HepG2 (cell line): Measurements from ENCODE around the gene FHIT. TPM values are rescaled to one million over a fixed set of nuclear protein-coding genes. Genes with fewer than 3 reads are reported as not detected.

Experiments
- ATAC-seq: fragments of 200-7000 bp; cut with Tn5 transposase; 3 replicates; pipeline ENCODE4 v1.9.1; 2020; ENCODE audit warnings: mild to moderate bottlenecking, moderate library complexity
- BruUV-seq: library from RNA; stranded (reverse); fragments of 400-500 nt; replicated peaks from 2 replicates; lab custom pipeline; 2021; lab: Mats Ljungman, UMichigan
- CTCF ChIA-PET: fragments of 300-600 bp; formaldehyde crosslinking; extraction: SDS; loops from one replicate; lab custom pipeline; 2021; ENCODE audit warnings: low total read pairs, inconsistent platforms, low intra/inter-chr PET ratio; lab: Yijun Ruan, JAX
- POLR2A ChIA-PET: fragments of 350-600 bp; sonication (Branson Sonifier 250); formaldehyde crosslinking; loops from one replicate; lab custom pipeline; 2020; ENCODE audit warnings: antibody characterized with exemption, inconsistent platforms; lab: Yijun Ruan, JAX
- DNase-seq: peaks from one replicate; pipeline ENCODE4 v3.0.0-alpha.2; 2015; ENCODE audit warnings: low spot score
- FAIRE-seq: peaks from 3 replicates; lab custom pipeline; 2011; peaks lifted over from hg19 to GRCh38; lab: Jason Lieb, UNC
- H2AFZ ChIP-seq: one replicate; pipeline ENCODE4 v1.6.1; 2011; ENCODE audit warnings: low read length, inconsistent platforms
- H3K27ac ChIP-seq: fragments of 300-600 bp; 3 replicates; pipeline ENCODE4 v1.8.0; 2011; ENCODE audit warnings: mixed run types, mild to moderate bottlenecking, mixed read lengths, low read length, inconsistent platforms; ENCODE audit not compliant: insufficient read depth; ENCODE audit errors: extremely low read length
- H3K27me3 ChIP-seq, 2 experiments: fragments of 200-600 bp in 1 of 2; 2 replicates in 1 of 2; 3 replicates in 1 of 2; pipeline versions ENCODE4 v1.6.0 to v1.8.0; 2011; ENCODE audit warnings: low read length in 2 of 2, mild to moderate bottlenecking in 2 of 2, moderate library complexity in 2 of 2, inconsistent platforms in 1 of 2; ENCODE audit not compliant: insufficient read depth in 2 of 2, control insufficient read depth in 1 of 2
- H3K36me3 ChIP-seq, 2 experiments: fragments of 200-600 bp in 1 of 2; replicated peaks in 1 of 2; 2 replicates in 1 of 2; 3 replicates in 1 of 2; pipeline versions ENCODE4 v1.5.1 to v1.8.0; 2011; ENCODE audit warnings: low read length in 2 of 2, inconsistent platforms in 1 of 2; ENCODE audit not compliant: insufficient read depth in 2 of 2, control insufficient read depth in 1 of 2
- H3K4me1 ChIP-seq: 2 replicates; pipeline ENCODE4 v1.5.1; 2012; ENCODE audit warnings: low read length, inconsistent platforms; ENCODE audit not compliant: insufficient read depth
- H3K4me2 ChIP-seq: 2 replicates; pipeline ENCODE4 v1.6.0; 2011; ENCODE audit warnings: low read depth, low read length, inconsistent platforms
- H3K4me3 ChIP-seq, 3 experiments: fragments of 200-600 bp in 1 of 3; sonication (generic), shearing (Covaris generic) in 1 of 3; replicated peaks in 1 of 3; 2 replicates each; pipeline ENCODE4 v1.5.1; 2011 to 2016; ENCODE audit warnings: low read length in 3 of 3, inconsistent platforms in 2 of 3, low read depth in 2 of 3, mild to moderate bottlenecking in 2 of 3, control low read depth in 1 of 3, mixed read lengths in 1 of 3; ENCODE audit not compliant: insufficient read depth in 1 of 3
- H3K79me2 ChIP-seq: one replicate; pipeline ENCODE4 v1.6.1; 2011; ENCODE audit warnings: low read length, inconsistent platforms; ENCODE audit not compliant: insufficient read depth
- H3K9ac ChIP-seq: 2 replicates; pipeline ENCODE4 v1.6.0; 2011; ENCODE audit warnings: mild to moderate bottlenecking, low read depth, low read length, inconsistent platforms; ENCODE audit not compliant: insufficient read depth
- H3K9me3 ChIP-seq: 2 replicates; pipeline ENCODE4 v1.5.1; 2012; ENCODE audit warnings: mild to moderate bottlenecking, low read length
- H4K20me1 ChIP-seq: 2 replicates; pipeline ENCODE4 v1.6.0; 2011; ENCODE audit warnings: inconsistent platforms, mild to moderate bottlenecking, low read length, moderate library complexity; ENCODE audit not compliant: insufficient read depth
- ASH2L ChIP-seq: fragments of 300-600, 200-600 bp; sonication (generic); IDR thresholded peaks from 2 replicates; pipeline ENCODE4 v1.7.0; 2017; ENCODE audit warnings: low read depth, mild to moderate bottlenecking, moderate library complexity, mixed read lengths, low read length; ENCODE audit not compliant: insufficient read length
- ATF1 ChIP-seq: IDR thresholded peaks from 2 replicates; pipeline ENCODE4 v1.6.1; 2016; ENCODE audit warnings: mild to moderate bottlenecking, control low read depth
- ATF3 ChIP-seq: sonication (generic); formaldehyde crosslinking; IDR thresholded peaks from 2 replicates; pipeline ENCODE4 v1.4.0; 2020; ENCODE audit warnings: missing genetic modification reagents
- EED ChIP-seq: sonication (generic); formaldehyde crosslinking; IDR thresholded peaks from 2 replicates; pipeline ENCODE4 v1.5.0; 2020; ENCODE audit warnings: mild to moderate bottlenecking, missing genetic modification reagents
- HOXA7 ChIP-seq: sonication (generic); formaldehyde crosslinking; IDR thresholded peaks from 2 replicates; pipeline ENCODE4 v1.8.1; 2022; ENCODE audit warnings: mild to moderate bottlenecking, missing genetic modification reagents, moderate library complexity
- MEIS1 ChIP-seq: sonication (generic); formaldehyde crosslinking; IDR thresholded peaks from 2 replicates; pipeline ENCODE4 v1.9.0; 2021; ENCODE audit warnings: mild to moderate bottlenecking, missing genetic modification reagents, moderate library complexity, borderline replicate concordance
- PREB ChIP-seq: sonication (generic); formaldehyde crosslinking; IDR thresholded peaks from 2 replicates; pipeline ENCODE4 v1.4.0; 2020; ENCODE audit warnings: missing genetic modification reagents
- RELA ChIP-seq: sonication (generic); formaldehyde crosslinking; IDR thresholded peaks from 2 replicates; pipeline ENCODE4 v1.4.0; 2020; ENCODE audit warnings: missing genetic modification reagents
- ZBTB21 ChIP-seq: sonication (generic); formaldehyde crosslinking; IDR thresholded peaks from 2 replicates; pipeline ENCODE4 v1.4.0; 2020; ENCODE audit warnings: missing genetic modification reagents
- ZBTB3 ChIP-seq: sonication (generic); formaldehyde crosslinking; IDR thresholded peaks from 2 replicates; pipeline ENCODE4 v1.4.0; 2020; ENCODE audit warnings: low read depth, mild to moderate bottlenecking, moderate library complexity, missing genetic modification reagents, borderline replicate concordance
- ZNF484 ChIP-seq: sonication (generic); formaldehyde crosslinking; IDR thresholded peaks from 2 replicates; pipeline ENCODE4 v1.5.1; 2020; ENCODE audit warnings: mild to moderate bottlenecking, low read depth, missing genetic modification reagents, borderline replicate concordance
- ZNF589 ChIP-seq: sonication (generic); formaldehyde crosslinking; conservative IDR thresholded peaks from 2 replicates; pipeline ENCODE4 v1.8.0; 2022; ENCODE audit warnings: mild to moderate bottlenecking, moderate library complexity, missing genetic modification reagents
- ZSCAN20 ChIP-seq: sonication (generic); formaldehyde crosslinking; IDR thresholded peaks from 2 replicates; pipeline ENCODE4 v1.4.0; 2020; ENCODE audit warnings: missing genetic modification reagents, mild to moderate bottlenecking, borderline replicate concordance
- WGBS: methylation state at CpG from one replicate; pipeline ENCODE4 v1.1.6; 2017; ENCODE audit warnings: low lambda C conversion rate; 5-methylcytosine and 5-hydroxymethylcytosine counted together
- in situ Hi-C: cut with HindIII; loops from 2 replicates; pipeline ENCODE4 v1.10.0; 2017; ENCODE audit warnings: low pct_unique_long_range_greater_than_20kb; ENCODE audit not compliant: extremely low pct_ligation_motif_present
- intact Hi-C: fragments of 100-400 bp; cut with micrococcal nuclease; formaldehyde crosslinking; loops from one replicate; pipeline ENCODE4 v1.10.0; 2022; ENCODE audit not compliant: unreplicated experiment
- polyA plus RNA-seq, 8 experiments: library from polyadenylated mRNA; depleted of rRNA in 3 of 8; stranded (reverse) in 7 of 8; unstranded in 1 of 8; fragments of >200 nt; fragmentation: Illumina TruSeq in 4 of 8; extraction: Trizol in 4 of 8; gene quantifications; 2 replicates each; pipeline versions ENCODE4 v1.2.1 to v1.2.3, GENCODE V29; 2011 to 2016; ENCODE audit warnings: low read depth in 4 of 8, missing spikeins in 1 of 8, mixed read lengths in 1 of 8; ENCODE audit not compliant: insufficient read depth in 1 of 8
- total RNA-seq, 5 experiments: library from RNA; depleted of rRNA; stranded (reverse); fragments of >200 nt; fragmentation: Illumina TruSeq; extraction: Trizol; gene quantifications; 2 replicates each; pipeline ENCODE4 v1.2.3, GENCODE V29; 2016; ENCODE audit warnings: low read depth in 1 of 5
- TF ChIP-seq, protein P1 (sequence below): sonication (generic); formaldehyde crosslinking; IDR thresholded peaks from 2 replicates; pipeline ENCODE4 v1.4.0; 2020; ENCODE audit warnings: mild to moderate bottlenecking, missing genetic modification reagents, borderline replicate concordance
- TF ChIP-seq, protein P2 (sequence below): sonication (generic); formaldehyde crosslinking; IDR thresholded peaks from 2 replicates; pipeline ENCODE4 v1.8.0; 2022; ENCODE audit warnings: missing genetic modification reagents, low read depth, mild to moderate bottlenecking, borderline replicate concordance
- TF ChIP-seq, protein P3 (sequence below): sonication (generic); formaldehyde crosslinking; IDR thresholded peaks from 2 replicates; pipeline ENCODE4 v1.4.0; 2020; ENCODE audit warnings: low read depth, mild to moderate bottlenecking, missing genetic modification reagents

Gene FHIT
- total and polyA plus RNA-seq, 2 of the 13 experiments (the other 11 are each of a cell fraction or from before 2014, with no cell fraction given) = 4.0 to 4.6 TPM

- TF ChIP-seq ASH2L (no peak), ZNF484 (CRISPR knock-in tag) (no peak), PREB (no peak), EED (CRISPR knock-in tag) (no peak), ZBTB3 (CRISPR knock-in tag) (no peak), ATF1 (CRISPR knock-in tag) (no peak), ZNF589 (CRISPR knock-in tag) (no peak)
These were observed 1107.2 kb downstream of the FHIT start (continued) for GRCh38 chr3:60144071-60144470.

DNA sequence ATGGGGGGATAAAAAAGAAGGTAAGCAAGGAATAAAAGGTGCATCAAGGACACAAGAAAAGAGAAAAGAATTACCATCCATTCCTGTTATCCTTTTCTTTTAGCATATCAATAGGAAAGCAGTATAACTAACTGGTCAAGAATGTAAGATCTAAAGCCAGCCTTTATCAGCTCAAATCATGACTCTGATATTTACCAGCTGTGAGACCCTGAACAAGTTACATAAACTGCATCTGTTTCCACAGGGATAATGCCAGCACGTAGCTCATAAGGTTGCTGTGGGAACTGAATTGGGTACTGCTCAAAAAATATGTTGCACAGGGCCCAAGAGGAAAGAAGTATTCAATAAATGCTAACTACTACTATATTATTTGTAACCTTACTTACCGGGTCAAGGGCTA, 1109.2 kb downstream of the FHIT start:
- Histone ChIP-seq H3K9ac (no peak overlapping the region), H2AFZ (no peak overlapping the region), H3K4me2 (no peak overlapping the region), H3K4me3 (no peak overlapping the region), H3K27me3 (no peaks in the 10 kb centered on the region), H3K36me3 (no peaks in the 10 kb centered on the region), H3K79me2 (no peaks in the 10 kb centered on the region), H4K20me1 (no peaks in the 10 kb centered on the region), H3K27ac (no peak overlapping the region), H3K9me3 (no peaks in the 10 kb centered on the region), H3K4me1 (no peaks in the 10 kb centered on the region)
- BruUV-seq = no TSS peak
- FAIRE-seq = no peak
- ATAC-seq = no peak
- intact Hi-C loops (no loop called here), in situ Hi-C loops (no loop called here)
- 8% methylated on average over 2 of the region's 2 CpGs for WGBS
- ChIA-PET CTCF (no interaction called here), POLR2A (no interaction called here)
- DNase-seq = no peak
- TF ChIP-seq ZBTB21 = no peak
- TF ChIP-seq, protein P1, sequence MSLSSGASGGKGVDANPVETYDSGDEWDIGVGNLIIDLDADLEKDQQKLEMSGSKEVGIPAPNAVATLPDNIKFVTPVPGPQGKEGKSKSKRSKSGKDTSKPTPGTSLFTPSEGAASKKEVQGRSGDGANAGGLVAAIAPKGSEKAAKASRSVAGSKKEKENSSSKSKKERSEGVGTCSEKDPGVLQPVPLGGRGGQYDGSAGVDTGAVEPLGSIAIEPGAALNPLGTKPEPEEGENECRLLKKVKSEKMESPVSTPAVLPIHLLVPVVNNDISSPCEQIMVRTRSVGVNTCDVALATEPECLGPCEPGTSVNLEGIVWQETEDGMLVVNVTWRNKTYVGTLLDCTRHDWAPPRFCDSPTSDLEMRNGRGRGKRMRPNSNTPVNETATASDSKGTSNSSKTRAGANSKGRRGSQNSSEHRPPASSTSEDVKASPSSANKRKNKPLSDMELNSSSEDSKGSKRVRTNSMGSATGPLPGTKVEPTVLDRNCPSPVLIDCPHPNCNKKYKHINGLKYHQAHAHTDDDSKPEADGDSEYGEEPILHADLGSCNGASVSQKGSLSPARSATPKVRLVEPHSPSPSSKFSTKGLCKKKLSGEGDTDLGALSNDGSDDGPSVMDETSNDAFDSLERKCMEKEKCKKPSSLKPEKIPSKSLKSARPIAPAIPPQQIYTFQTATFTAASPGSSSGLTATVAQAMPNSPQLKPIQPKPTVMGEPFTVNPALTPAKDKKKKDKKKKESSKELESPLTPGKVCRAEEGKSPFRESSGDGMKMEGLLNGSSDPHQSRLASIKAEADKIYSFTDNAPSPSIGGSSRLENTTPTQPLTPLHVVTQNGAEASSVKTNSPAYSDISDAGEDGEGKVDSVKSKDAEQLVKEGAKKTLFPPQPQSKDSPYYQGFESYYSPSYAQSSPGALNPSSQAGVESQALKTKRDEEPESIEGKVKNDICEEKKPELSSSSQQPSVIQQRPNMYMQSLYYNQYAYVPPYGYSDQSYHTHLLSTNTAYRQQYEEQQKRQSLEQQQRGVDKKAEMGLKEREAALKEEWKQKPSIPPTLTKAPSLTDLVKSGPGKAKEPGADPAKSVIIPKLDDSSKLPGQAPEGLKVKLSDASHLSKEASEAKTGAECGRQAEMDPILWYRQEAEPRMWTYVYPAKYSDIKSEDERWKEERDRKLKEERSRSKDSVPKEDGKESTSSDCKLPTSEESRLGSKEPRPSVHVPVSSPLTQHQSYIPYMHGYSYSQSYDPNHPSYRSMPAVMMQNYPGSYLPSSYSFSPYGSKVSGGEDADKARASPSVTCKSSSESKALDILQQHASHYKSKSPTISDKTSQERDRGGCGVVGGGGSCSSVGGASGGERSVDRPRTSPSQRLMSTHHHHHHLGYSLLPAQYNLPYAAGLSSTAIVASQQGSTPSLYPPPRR (CRISPR knock-in tag) = no peak
- no peak for TF ChIP-seq ATF3 (CRISPR knock-in tag)
- TF ChIP-seq HOXA7 (CRISPR knock-in tag) = no peak
- TF ChIP-seq, protein P2, sequence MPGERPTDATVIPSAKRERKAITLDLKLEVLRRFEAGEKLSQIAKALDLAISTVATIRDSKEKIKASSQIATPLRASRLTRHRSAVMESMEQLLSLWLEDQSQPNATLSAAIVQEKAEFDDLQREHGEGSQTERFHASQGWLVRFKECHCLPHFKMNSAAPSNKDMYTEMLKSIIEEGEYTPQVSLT (CRISPR knock-in tag) = no peak
- no peak for TF ChIP-seq MEIS1 (CRISPR knock-in tag)
- TF ChIP-seq ZSCAN20 = no peak
- TF ChIP-seq, protein P3, sequence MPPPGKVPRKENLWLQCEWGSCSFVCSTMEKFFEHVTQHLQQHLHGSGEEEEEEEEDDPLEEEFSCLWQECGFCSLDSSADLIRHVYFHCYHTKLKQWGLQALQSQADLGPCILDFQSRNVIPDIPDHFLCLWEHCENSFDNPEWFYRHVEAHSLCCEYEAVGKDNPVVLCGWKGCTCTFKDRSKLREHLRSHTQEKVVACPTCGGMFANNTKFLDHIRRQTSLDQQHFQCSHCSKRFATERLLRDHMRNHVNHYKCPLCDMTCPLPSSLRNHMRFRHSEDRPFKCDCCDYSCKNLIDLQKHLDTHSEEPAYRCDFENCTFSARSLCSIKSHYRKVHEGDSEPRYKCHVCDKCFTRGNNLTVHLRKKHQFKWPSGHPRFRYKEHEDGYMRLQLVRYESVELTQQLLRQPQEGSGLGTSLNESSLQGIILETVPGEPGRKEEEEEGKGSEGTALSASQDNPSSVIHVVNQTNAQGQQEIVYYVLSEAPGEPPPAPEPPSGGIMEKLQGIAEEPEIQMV (CRISPR knock-in tag) = no peak
- TF ChIP-seq RELA (CRISPR knock-in tag) = no peak
